ENCODE data around the gene LTBP1.

LTBP1 gene

GRCh38 chr2:33074197-33074596 lies 127.4 kb downstream of the LTBP1 start:
- DNase-seq (ENCODE audit: low read depth, low spot score) = no peak

DNA sequence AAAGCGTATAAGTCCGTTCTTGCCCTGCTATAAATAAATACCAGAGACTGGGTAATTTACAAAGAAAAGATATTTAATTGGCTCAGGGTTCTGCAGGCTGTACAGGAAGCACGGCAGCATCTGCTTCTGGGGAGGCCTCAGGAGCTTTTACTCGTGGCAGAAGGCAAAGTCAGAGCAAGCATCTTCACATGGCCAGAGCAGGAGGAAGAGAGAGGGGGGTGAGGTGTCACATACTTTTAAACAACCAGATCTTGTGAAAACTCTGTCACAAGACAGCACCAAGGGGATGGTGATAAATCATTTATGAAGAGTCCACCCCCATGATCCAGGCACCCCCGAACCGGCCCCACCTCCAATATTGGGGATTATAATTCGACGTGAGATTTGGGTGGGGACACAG lies 130.6 kb downstream of the LTBP1 start:
- no peak for DNase-seq (ENCODE audit: low read depth, low spot score)

DNA sequence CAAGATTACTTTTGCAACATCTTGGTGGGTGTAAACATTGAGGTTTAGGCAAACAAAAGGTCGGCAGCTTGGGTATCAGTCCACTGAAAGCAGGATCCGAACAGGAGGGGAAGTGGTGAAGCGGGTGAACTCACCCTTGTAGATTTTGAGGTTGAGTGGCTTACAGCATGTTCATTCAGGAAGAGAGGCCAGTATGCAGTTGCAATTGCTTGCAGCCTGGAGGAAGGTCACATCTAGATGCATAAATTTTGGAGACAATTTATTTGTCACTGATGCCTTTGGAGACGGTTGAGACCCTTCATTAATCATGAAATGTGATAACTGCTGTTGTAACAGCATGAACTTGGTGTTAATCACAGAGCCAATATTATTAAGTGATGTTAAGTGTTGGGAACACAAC lies 131.1 kb downstream of the LTBP1 start:
- no peak for DNase-seq (ENCODE audit: low read depth, low spot score)

DNA sequence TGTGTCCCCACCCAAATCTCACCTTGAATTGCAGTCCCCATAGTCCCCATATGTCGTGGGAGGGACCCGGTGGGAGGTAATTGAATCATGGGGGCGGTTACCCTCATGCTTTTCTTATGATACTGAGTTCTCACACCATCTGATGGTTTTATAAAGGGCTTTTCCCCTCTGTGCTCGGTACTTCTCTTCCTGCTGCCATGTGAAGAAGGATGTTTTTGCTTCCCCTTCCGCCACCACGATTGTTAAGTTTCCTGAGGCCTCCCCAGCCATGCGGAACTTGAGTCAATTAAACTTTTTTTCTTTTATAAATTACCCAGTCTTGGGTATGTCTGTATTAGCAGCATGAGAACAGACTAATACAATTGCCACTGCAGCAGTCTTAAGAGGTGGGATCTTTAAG lies 134.9 kb downstream of the LTBP1 start:
- no peak for DNase-seq (ENCODE audit: low read depth, low spot score)

- DNase-seq (ENCODE audit: low read depth, low spot score) = no peak
These were observed 137.1 kb downstream of the LTBP1 start for GRCh38 chr2:33083699-33084387.

DNA sequence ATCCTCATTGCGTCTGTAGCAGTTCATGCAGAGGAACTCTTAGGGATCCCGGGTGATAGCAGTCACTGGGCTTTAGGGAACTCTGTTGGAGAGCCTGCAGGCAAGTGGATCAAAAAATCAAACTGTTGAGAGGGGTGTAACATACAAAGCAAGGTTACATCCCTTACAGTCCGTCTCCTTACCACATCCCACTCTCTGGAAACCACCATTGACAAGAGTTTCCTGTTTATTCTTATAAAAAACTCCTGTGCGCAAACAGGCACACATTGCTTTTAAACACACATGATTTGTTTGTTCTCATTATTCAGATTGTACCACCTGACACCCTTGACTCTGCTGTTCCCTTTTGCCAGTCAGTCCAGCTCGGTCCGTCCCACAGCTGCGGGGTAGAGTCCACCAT lies 137.7 kb downstream of the LTBP1 start:
- no peak for DNase-seq (ENCODE audit: low read depth, low spot score)

DNA sequence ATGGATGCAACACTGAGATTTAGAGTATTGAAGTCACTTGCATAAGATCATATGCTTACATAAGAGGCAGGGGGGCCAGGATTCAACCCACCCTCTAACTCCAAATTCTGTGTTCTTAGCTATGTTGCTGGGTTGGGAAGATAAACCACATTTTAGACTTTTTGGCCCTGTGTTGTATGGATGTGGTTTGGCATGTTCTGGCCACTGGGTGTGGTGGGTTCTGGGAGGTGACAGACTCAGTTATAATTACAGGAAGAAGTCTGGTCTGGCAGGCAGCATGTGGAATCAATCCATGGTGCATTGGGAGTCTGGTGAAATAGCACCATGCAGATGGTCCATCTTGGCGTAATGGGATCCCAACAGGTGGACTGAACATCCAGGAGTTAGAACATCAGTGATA lies 138.9 kb downstream of the LTBP1 start:
- no peak for DNase-seq (ENCODE audit: low read depth, low spot score)

- DNase-seq (ENCODE audit: low read depth, low spot score) = no peak
These were observed 139.8 kb downstream of the LTBP1 start for GRCh38 chr2:33086400-33087015.

DNA sequence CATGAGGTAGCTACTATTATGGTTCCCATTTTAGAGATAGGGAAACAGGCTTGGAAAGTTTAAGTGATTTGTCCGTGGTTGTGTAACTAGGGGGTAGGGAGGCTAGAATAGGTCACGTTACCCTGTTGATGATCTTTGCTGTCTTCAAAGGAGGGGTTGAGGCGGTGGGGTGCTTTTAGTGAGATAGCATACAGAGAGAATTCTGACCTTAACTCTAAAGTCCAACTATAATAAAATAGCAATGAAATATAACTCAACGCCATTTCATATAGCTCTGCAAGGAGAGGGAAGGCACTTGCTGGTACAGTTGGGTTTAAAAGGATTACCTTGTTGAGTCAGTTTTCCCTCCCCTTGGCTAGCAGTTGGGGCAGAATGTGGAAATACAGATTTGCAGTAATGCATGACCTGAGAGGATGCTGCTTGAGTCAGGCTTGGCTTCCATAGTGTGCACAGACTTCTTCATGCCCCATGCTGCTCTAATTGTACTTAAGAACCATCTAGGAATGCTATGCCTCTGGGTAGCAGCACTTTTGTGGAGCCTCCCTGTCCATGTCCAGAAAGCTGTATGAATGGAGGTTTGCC lies 143.9 kb downstream of the LTBP1 start:
- DNase-seq (ENCODE audit: low read depth, low spot score) = no peak

- DNase-seq (ENCODE audit: low read depth, low spot score) = no peak
These were observed 144.9 kb downstream of the LTBP1 start for GRCh38 chr2:33091541-33092123.

GRCh38 chr2:33093283-33093993 lies 146.7 kb downstream of the LTBP1 start:
- no peak for DNase-seq (ENCODE audit: low read depth, low spot score)

DNA sequence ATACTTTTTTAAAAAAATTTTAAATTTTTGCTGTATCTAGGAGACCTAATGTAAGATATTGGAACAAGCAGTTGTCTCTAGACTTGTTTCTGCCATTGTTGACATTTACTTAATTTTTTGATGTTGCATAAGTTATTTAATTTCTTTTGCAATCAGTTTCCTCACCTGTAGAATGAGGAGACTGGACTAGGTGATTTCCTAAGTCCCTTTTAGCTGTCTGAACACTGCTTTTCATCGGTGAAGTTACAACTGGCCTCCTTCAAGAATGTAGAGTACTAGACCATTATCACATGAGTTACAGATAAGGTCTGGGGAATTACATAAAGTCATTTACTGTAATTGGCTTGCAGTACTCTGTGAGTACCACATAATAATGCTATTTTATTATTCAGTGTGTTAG lies 147.6 kb downstream of the LTBP1 start:
- no peak for DNase-seq (ENCODE audit: low read depth, low spot score)

GRCh38 chr2:33099989-33100388 lies 153.2 kb downstream of the LTBP1 start:
- DNase-seq (ENCODE audit: low read depth, low spot score) = no peak

DNA sequence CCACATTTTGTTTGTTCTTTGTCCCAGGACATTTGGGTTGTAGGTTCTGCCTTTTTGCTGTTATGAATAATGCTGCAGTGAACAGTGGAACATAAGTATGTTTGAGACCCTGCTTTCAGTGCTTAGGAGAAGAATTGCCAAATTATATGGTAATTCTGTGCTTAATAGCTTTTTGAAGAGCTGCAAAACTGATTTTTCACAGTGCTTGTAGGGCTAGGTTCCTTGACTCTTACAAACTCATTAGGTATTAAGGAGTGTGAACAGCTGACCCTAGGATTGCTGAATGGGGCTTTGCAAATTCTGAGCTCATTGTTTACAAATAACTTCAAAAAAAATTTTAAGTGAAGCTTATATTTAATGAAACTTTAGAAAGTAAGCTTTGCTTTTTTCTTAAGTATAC lies 154.2 kb downstream of the LTBP1 start:
- no peak for DNase-seq (ENCODE audit: low read depth, low spot score)

GRCh38 chr2:33104052-33104623 lies 157.4 kb downstream of the LTBP1 start:
- DNase-seq (ENCODE audit: low read depth, low spot score) = no peak

- DNase-seq (ENCODE audit: low read depth, low spot score) = no peak
These were observed 158.0 kb downstream of the LTBP1 start for GRCh38 chr2:33104726-33105125.

DNA sequence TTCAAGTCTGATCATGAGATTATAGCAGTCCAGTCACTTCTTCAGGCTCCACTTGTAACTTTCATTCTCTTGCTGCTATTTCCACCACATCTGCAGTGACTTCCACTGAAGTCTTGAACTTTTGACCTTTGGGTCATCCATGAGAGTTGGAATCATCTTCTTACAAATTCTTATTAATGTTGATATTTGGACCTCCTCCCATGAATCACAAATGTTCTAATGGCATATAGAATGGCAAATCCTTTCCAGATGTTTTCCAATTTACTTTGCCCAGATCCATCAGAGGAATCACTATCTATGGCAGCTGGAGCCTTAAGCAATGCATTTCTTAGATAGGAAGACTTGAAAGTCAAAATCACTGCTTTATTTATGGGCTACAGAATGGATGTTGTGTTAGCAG lies 159.4 kb downstream of the LTBP1 start:
- no peak for DNase-seq (ENCODE audit: low read depth, low spot score)

GRCh38 chr2:33107690-33108482 lies 161.1 kb downstream of the LTBP1 start:
- no peak for DNase-seq (ENCODE audit: low read depth, low spot score)

- DNase-seq (ENCODE audit: low read depth, low spot score) = no peak
These were observed 162.0 kb downstream of the LTBP1 start for GRCh38 chr2:33108483-33109443.

DNA sequence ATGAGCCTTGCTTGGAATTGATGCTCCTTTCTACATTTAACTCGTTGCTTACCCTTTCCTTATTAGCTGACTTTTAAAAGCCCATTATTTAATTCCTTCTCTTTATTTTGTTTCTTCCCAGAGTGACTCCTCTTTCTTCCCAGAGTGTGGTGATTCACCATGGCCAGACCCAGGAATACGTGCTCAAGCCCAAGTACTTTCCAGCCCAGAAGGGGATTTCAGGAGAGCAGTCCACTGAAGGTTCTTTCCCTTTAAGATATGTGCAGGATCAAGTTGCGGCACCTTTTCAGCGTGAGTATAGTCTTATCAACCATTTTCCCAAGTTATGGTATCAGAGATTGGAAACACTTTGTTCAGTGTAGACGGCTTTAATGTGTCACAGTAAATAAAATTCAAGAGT lies 163.7 kb downstream of the LTBP1 start:
- DNase-seq (ENCODE audit: low read depth, low spot score) = no peak

Data from astrocyte of the hippocampus (primary cell).